HG02623 (cell line): ENCODE measurements around the gene DUSP6.
"Not testable (repeated sequence)": the region's sequence is repeated elsewhere in the genome, so short reads cannot be mapped to it uniquely, and the experiment has no call there.

Experiments
- ATAC-seq: cut with Tn5 transposase; IDR thresholded peaks from one replicate; pipeline ENCODE4 v1.9.1; 2021; ENCODE audit warnings: moderate library complexity; ENCODE audit not compliant: unreplicated experiment

Gene DUSP6

DNA sequence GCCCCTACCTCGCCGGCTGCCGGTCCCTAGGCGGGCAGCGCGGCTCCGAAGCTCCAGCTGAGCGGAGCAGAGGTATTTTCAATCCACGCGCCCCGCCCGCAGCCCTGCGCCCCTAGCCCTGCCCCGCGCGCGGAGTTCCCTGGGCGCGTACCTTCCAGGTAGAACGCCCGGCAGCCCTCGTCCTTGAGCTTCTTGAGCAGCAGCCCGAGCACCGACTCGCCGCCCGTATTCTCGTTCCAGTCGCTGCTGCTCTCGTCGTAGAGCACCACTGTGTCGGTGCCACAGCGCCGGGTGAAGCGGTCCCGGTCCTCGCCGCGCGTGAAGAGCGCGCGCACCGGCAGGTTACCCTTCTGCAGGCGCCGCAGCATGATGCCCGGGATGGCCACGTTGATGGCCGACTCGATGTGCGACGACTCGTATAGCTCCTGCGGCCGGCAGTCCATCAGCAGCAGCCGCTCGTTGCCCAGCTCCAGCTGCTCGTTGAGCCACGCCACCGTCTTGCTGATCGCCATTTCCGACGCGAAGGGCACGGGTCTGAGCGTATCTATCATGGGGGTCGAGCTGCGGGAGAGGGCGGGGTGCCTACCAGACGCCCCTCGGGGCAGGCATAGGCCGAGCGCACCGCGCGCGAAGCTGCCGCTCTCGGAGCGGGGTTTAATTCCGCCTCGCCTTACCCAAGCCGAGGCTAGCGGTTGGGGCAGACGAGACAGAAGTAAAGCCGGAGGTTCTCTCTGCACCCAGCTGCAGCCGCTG lies 636 bp downstream of the DUSP6 start:
- ATAC-seq = peak; percentile 9

DNA sequence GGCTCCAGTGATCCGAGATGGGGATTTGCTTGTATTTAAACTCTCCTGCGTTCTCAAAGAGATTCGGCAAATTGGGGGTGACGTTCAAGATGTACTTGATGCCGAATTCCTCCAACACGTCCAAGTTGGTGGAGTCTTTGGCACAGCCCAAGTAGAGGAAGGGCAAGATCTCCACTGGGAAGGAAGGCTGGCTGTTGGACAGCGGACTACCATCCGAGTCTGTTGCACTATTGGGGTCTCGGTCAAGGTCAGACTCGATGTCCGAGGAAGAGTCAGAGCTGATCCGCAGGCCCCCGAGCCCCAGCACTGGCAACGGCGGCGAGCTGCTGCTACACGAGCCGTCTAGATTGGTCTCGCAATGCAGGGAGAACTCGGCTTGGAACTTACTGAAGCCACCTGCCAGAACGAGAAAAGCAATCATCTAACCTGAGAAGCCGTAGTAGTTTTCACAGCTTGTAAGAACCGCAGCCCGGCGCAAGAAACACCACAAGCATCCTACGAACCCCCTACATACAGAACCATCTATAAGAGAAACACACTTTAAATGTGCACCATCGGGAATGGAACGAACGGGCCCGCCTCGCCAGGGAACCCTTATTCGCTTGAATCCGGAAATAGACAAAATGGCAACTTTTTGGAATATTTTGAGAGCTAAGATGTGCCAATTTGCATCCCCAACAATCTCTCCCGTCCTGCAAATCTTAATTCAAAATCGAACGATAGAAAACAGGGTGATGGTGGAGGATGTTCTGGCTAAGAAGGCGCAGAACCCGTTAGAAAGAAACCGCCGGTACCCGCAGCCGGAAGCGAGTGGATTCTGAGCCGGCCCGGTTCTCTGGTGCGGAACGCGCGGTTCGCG lies 1.4 kb downstream of the DUSP6 start:
- no peak for ATAC-seq

DNA sequence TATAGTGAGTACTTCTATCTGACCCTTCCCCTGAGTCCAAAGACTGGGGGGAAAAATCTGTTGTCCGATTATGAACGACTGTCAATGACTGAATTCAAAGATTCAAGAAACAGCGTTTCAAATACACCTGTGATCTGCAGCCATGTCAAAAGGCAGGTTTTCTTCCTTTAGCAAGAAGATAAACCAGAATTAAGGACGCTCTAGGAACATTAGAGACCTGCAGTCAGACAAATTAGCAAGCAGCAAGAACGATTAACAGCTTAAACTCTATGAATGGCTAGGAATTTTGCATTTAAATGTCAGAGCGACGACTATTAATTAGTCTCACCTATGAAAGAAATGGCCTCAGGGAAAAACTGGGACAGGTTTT lies 2.1 kb downstream of the DUSP6 start:
- no peak for ATAC-seq

DNA sequence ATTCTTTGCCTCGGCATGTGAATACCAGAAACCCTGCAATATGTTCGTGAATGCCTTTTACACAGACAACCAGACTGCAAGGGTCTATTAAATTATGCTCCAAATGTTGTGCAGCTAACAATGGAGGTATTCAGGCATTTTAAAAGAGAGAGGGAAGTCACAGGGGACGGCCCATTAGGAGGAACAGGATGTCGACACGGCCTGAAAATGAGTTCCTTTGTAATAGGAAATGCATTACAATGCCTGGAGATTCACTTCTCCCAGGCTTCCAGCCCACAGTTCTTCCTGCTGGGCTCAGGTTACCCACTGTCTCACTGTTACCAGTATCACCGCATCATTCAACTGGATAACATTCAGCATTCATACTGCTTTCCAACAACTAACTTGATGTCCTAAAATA lies 2.5 kb downstream of the DUSP6 start:
- no peak for ATAC-seq

DNA sequence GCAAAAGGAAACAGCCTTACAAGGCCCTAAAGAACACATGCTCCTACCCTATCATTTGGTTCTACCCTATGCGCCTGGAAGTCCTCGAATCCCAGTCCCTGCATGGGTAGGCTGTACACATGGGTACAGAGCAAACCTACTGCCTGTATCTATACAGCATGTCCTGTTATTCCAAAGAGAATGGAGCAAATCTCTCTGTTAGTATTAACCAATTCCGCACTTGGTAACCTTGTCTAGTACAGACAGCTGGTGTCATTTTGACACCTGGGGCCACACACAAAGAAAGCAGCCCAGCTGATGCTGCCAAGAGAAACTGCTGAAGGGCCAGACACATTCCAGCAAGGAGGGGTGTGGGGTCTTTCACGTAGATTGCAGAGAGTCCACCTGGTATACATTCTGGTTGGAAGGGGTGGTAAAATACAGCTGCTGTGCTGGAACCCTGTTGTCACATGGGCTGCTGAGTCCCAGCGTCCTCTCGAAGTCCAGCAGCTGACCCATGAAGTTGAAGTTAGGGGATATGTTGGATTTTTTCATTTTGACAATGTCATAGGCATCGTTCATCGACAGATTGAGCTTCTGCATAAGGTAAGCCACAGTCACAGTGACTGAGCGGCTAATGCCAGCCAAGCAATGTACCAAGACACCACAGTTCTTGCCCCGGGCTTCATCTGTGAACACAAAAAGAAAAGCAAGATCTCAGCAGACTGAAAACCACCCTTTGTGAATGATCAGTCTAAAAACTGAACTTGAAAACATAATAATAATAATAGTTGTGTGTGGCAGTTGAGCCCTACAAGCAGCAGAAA lies 3.2 kb downstream of the DUSP6 start:
- no peak for ATAC-seq

DNA sequence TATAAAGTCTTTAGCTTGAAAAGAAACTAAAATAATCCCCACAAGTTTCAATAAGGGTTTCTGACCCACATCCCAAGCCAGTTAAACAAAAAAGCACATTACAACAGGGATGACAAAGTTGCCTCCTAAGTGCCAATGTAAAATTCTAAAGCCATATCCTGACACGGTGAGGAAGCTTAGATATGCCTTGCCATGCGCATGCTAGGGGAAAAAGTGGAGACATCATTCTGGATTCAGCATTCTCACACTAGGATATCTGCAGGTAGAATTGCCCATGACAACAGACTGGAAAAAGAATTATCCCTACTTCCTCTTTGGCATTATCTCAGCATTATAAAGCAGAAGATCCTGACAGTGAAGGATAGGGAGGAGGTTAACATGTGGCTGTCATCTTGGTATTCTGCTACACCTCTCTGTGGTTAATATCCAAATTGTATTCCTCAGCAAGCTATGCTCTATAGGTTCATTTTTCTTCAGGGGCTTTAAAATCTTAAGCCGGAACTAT lies 4.9 kb downstream of the DUSP6 start:
- ATAC-seq = no peak

DNA sequence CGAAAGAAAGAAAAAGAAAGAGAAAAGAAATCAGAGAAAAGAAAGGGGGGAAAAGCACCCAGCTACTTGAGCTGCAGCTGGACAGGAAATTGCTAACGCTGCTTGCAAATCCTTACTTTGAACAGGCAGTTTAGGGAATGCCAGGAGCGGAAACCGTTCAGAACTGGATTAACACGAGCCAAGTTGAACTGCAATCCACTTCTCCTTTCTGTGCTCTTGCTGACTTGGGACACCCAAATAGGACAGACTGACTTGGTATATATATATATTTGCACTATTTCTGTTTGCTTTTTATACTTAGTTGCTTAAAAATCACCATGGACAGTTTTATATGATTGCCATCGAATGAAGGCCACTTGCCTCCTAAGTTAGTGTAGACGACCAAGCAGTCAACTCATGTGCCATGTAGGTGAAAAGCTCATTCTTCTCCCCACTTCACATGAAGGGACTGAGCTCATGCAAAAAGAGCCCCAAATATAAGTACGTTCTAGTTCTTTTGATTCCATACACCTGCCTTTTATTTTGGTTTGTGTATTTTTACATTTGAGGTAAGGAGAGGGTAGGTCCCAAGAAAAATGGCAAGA lies 5.5 kb downstream of the DUSP6 start:
- ATAC-seq = peak; percentile 7

DNA sequence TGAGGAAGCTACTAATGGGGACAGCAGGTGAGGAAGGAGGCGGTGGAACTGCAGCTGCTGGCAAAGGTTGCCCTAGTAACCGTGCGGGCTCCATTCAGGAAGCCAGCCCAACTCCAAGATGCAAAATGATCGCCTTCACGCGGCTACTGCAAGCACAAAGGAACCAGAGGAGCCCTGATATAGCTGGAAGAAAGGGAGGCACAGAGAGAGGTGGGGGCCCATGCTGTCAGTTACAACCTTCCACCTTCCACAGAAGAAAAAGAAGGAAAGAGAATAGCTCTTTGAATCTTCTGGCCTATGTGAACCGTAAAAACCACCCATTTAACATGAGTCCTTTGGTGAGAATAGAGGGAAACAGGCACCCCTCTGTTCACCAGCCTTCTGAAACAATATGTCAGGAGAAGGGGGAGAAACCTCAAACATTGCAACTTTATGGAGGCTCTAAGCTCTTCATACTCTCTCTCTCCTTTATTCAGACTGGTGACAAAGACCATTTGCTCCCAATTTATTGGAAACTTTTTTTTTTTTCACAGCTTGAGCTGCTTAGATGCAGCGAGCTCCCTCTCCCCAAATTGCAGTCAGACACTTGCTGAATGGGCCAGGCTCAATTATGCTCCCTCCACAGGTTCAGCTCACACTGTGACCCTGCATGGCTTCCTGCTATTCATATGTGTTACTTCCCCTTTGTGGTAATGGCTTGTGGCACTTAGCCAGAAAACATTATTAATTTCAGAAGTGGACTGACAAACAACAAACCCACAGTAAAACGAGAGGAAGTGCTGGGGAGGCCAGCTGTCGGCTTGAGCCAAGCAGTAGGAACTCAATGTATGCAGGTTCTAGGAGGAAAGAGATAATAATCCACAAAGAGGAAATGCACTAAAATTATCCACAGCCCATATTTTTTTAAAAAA lies 6.2 kb downstream of the DUSP6 start:
- ATAC-seq = peak; percentile 99

DNA sequence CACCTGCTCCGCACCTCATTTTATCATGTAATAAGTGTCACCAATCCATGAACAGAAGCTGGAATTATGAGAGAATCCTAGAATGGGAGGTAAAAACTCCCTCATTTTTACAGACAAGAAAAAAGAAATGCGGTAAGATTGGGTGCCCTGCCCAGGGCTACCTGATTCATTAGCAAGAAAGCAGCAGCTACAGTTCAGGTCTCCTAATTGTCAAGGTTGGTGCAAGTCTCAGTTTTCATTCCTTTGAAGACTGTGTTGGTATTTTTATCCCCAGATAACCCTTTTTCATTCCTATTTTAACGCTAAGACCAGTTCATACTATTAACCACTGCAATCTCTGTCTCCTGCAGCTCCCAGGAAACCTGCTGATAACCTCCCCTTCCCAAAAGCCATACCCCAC lies 6.9 kb downstream of the DUSP6 start:
- ATAC-seq = no peak

DNA sequence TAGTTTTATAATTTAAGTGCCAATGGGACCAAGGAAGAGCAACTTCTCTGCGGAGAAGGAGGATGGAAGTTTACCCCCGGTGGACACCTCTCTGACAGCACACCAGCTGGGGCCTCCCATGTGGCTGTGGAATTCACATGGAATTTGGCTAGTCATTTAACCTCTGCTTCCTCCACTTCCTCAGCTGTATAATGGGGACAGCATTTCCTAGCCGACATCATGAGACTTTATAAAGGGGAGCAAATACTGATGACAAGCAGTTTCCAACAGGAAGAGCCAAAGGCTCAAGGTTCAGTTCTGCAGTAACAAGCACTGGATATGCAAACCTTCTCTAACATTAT lies 7.5 kb downstream of the DUSP6 start:
- ATAC-seq = no peak

DNA sequence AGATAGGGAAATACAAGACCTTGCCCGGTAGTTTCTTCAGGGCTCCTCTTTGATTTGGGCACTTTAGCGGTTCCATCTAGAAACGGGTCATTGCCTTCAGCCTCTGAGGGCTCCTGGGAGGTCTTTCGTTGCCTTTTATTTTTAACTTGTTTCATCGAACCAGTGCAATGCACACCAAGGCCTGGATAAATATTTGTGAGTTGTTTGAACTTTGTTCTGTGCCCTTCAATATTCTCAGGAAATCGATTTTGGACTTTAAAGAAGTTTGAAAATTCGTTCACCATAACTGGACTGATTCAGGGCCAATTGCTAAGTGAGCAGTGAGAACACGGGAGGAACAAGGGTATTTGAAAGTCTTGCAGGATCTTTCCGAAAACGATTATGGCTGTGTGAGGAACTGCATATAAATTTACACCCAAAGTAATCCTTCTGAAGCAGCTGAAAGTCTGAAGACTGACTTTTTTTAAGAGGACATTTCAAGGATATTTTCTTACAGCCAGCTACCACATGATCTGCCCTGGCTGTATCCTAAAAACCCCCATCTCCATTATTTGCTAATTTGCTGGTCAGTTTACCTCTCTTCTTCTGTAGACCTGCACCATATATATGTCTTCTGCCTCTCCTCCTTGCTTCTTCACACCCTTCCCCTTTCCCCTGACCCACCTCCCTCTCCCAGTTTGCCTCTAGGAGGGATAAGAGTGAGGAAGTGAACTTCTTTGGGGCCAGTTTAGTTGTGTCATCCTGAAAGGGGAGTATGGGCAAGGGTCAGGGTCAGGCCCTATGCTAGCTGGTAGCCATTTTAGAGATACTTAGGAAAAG lies 8.0 kb downstream of the DUSP6 start:
- no peak for ATAC-seq

DNA sequence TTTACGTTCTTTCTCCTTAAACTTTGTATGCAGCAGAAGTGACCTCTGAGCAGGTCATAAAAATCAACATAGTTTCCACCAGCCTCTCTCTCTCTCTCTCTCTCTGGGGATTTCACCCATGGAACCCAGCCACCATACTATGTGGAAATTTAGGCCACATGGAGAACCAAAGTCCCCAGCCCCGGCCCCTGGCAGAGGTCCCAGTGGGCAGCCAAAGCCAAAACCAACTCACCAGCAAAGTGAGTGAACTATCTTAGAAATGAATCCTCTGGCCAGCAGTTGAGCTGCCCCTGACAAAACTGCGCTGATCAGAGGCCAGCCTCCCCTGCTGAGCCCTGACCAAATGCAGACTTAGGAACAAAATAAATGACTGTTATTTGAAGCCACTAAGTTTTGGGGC lies 9.2 kb downstream of the DUSP6 start:
- ATAC-seq = no peak

DNA sequence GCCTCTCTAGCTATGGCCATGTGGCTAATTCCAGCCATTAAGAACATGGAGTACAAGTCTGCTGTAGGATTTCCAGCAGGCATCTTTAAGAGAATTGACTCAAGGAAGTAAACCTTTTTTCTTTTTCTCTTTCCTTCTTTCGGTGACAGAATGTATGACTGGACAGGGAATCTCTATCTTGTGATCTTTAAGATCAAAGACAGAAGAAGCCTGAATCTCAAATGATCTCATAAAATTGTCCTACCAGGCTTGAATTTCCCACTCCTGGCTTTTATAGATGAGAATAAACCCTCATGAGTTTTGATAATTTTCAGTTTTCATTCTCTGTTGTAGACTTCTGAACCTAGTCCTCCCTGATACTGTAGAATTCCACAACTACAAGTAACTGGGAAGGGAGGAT lies 11.4 kb downstream of the DUSP6 start:
- ATAC-seq = no peak

DNA sequence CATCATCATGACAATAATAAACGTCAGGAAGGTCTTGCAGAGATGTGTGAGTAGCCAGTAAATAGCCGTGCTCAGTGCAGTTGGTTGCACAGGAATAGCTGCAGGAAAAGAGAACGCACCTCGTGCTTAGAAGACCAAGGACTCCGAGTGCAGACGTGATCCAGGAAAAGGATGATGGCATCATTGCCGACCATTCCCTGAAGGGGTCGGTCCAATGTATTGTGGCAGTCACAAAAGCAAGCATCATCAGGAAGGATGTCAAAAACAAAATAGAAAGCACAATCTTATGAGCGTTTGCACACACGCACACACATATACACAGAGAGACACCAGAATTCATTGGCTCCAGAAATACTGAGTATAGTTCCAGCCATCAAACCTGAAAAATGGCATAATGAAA lies 12.8 kb downstream of the DUSP6 start:
- ATAC-seq = no peak

DNA sequence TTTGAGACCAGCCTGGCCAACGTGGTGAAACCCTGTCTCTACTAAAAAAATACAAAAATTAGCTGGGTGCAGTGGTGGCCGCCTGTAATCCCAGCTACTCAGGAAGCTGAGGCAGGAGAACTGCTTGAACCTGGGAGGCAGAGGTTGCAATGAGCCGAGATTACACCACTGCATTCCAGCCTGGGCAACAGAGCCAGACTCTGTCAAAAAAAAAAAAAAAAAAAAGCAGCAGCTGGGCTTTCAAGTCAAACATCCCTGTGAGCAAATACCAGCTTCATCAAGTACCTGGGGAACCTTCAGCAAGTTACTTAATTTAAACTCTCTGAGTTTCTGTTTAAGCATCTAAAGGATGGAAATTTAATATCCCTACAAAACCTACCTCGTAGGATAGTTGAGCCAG lies 15.2 kb downstream of the DUSP6 start:
- ATAC-seq = not testable (repeated sequence)

DNA sequence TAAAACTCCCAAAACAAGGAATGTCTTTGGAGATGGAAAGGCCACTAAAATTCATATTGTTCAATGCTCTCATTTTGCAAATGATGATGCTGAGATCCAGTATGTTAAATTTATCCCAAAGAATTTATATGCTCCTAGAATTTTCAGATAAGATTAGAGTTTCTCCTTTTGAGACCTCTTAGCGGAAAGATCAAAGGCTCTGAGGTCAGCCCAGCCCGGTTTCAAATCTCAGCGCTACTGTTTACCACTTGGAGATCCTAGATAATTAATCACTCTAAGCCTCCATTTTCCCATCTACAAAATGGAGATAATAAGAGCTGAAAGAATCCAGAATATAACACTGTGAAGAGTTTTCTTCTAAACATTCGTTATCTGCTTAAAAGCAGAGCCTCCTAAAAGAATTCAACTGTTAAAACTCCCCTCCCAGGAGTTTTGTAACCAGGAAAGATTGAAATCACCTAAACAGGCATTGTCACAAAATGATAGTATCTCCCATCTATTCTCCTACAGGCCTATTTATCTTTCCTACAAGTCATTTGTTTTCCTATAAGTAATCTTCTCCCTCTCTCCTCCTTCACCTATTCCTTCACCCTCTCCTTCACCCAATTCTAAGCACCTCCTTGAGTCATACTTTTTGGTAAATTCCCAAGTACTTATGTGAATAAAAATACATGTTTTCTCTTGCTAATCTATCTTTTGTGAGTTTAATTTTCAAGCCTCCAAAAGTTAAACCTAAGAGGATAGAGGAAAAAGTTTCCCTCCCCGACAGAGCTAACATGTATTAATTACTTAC lies 16.7 kb downstream of the DUSP6 start:
- no peak for ATAC-seq

DNA sequence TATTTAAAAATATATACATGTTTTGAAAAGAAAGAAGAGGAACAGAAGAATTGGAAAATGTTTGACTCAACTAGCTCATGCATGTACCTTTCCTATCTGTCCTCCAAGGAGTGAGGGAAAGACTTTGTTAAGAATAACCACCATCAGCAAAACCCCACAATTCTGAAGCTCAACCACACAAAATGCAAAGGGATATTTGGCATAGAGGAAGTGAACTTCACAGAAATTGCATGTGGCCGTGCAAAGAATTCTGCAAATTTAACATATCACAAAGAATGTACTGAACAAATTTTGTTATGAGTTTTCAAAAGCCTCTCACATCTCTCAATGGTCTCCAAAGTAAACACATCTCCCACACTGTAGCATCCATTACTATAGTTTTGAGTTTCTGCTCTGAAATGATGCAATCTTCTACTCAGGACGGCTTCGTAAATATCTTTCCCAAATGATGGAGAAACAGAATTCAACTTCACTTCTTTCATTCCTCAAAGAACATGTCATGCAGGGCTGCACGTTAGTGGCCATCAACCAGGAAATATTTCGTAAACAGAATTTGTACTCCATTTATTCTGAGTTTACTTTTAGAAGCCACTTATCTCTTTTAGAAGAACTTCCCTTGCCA lies 17.6 kb downstream of the DUSP6 start:
- no peak for ATAC-seq
